ENCODE results near the gene BLOC1S1. TPM values are rescaled to one million over a fixed set of nuclear protein-coding genes. Genes with fewer than 3 reads are reported as not detected.
"Not testable (repeated sequence)": the region's sequence is repeated elsewhere in the genome, so short reads cannot be mapped to it uniquely, and the experiment has no call there.

The BLOC1S1 gene
- total RNA-seq, 2 donors from 2014 or later, result 41.1 to 42.0 TPM

- ATAC-seq (peak; percentile 69), DNase-seq (peak; percentile 53 to 71 (median 68))
- Mint-ChIP-seq H3K4me1 (peaks cover 56% of the 10 kb centered on the region), H3K4me3 (peak within 1 kb of the TSS; percentile 97), H3K27ac (peak within 1 kb of the TSS; percentile 90), H3K36me3 (ENCODE audit: low read depth) (peaks cover 3% of the 10 kb centered on the region), H3K27me3 (no peaks in the 10 kb centered on the region)
- H3K9me3 ChIP-seq (ENCODE audit: control insufficient read depth, low read length, poor library complexity, severe bottlenecking), result no peaks in the 10 kb centered on the region
These were observed 27.0 kb downstream of the BLOC1S1 start, which contains the start of gene GDF11 for GRCh38 chr12:55742719-55743405. GDF11 (plus strand) TSS chr12:55743122; CDS start chr12:55743317, 195 bp downstream.

- Mint-ChIP-seq H3K4me1 (peaks cover 52% of the 10 kb centered on the region), H3K36me3 (ENCODE audit: low read depth) (peaks cover 3% of the 10 kb centered on the region), H3K27me3 (no peaks in the 10 kb centered on the region), H3K27ac (peak overlapping the region; percentile 90), H3K4me3 (peak overlapping the region; percentile 94)
- DNase-seq (peak in 1 of 3 donors; percentile 37), ATAC-seq (peak; percentile 65)
- H3K9me3 ChIP-seq (ENCODE audit: control insufficient read depth, low read length, poor library complexity, severe bottlenecking), result no peaks in the 10 kb centered on the region
These were observed 27.8 kb downstream of the BLOC1S1 start for GRCh38 chr12:55743406-55744339.

- peak overlapping the region; percentile 90 for H3K27ac Mint-ChIP-seq
- H3K9me3 ChIP-seq (ENCODE audit: control insufficient read depth, low read length, poor library complexity, severe bottlenecking), result no peaks in the 10 kb centered on the region
- no peaks in the 10 kb centered on the region for H3K27me3 Mint-ChIP-seq
- ATAC-seq (no peak), DNase-seq (no peak)
- peaks cover 55% of the 10 kb centered on the region for H3K4me1 Mint-ChIP-seq
- peak overlapping the region; percentile 94 for H3K4me3 Mint-ChIP-seq
- H3K36me3 Mint-ChIP-seq (ENCODE audit: low read depth), result peaks cover 3% of the 10 kb centered on the region
These were observed 28.6 kb downstream of the BLOC1S1 start for GRCh38 chr12:55744340-55745030.

- Mint-ChIP-seq H3K4me1 (peaks cover 58% of the 10 kb centered on the region), H3K27me3 (no peaks in the 10 kb centered on the region), H3K27ac (peak overlapping the region; percentile 90), H3K36me3 (ENCODE audit: low read depth) (peaks cover 5% of the 10 kb centered on the region), H3K4me3 (peak overlapping the region; percentile 94)
- DNase-seq, result no peak
- no peaks in the 10 kb centered on the region for H3K9me3 ChIP-seq (ENCODE audit: control insufficient read depth, low read length, poor library complexity, severe bottlenecking)
- no peak for ATAC-seq
These were observed 29.7 kb downstream of the BLOC1S1 start for GRCh38 chr12:55745361-55746173.

GRCh38 chr12:55746174-55746912, 30.5 kb downstream of the BLOC1S1 start:
- DNase-seq, result no peak
- Mint-ChIP-seq H3K4me3 (peak overlapping the region; percentile 73), H3K36me3 (ENCODE audit: low read depth) (peaks cover 5% of the 10 kb centered on the region), H3K27ac (peak overlapping the region; percentile 86), H3K4me1 (peaks cover 58% of the 10 kb centered on the region), H3K27me3 (no peaks in the 10 kb centered on the region)
- no peaks in the 10 kb centered on the region for H3K9me3 ChIP-seq (ENCODE audit: control insufficient read depth, low read length, poor library complexity, severe bottlenecking)
- no peak for ATAC-seq

- DNase-seq (no peak), ATAC-seq (no peak)
- peak overlapping the region; percentile 86 for H3K27ac Mint-ChIP-seq
- H3K4me3 Mint-ChIP-seq, result no peak overlapping the region
- H3K27me3 Mint-ChIP-seq, result no peaks in the 10 kb centered on the region
- H3K9me3 ChIP-seq (ENCODE audit: control insufficient read depth, low read length, poor library complexity, severe bottlenecking), result no peaks in the 10 kb centered on the region
- peaks cover 56% of the 10 kb centered on the region for H3K4me1 Mint-ChIP-seq
- H3K36me3 Mint-ChIP-seq (ENCODE audit: low read depth), result peaks cover 5% of the 10 kb centered on the region
These were observed 31.0 kb downstream of the BLOC1S1 start for GRCh38 chr12:55746913-55747231.

- H3K36me3 Mint-ChIP-seq (ENCODE audit: low read depth), result peaks cover 3% of the 10 kb centered on the region
- H3K27ac Mint-ChIP-seq, result peak overlapping the region; percentile 86
- H3K4me1 Mint-ChIP-seq, result peaks cover 47% of the 10 kb centered on the region
- H3K9me3 ChIP-seq (ENCODE audit: control insufficient read depth, low read length, poor library complexity, severe bottlenecking), result no peaks in the 10 kb centered on the region
- no peak for DNase-seq
- no peak overlapping the region for H3K4me3 Mint-ChIP-seq
- no peak for ATAC-seq
- H3K27me3 Mint-ChIP-seq, result no peaks in the 10 kb centered on the region
These were observed 32.6 kb downstream of the BLOC1S1 start for GRCh38 chr12:55748230-55748993.

GRCh38 chr12:55755246-55755645, 39.4 kb downstream of the BLOC1S1 start:
- no peaks in the 10 kb centered on the region for H3K9me3 ChIP-seq (ENCODE audit: control insufficient read depth, low read length, poor library complexity, severe bottlenecking)
- no peaks in the 10 kb centered on the region for H3K27me3 Mint-ChIP-seq
- ATAC-seq, result no peak
- H3K27ac Mint-ChIP-seq, result peak overlapping the region; percentile 77
- DNase-seq, result no peak
- peaks cover 3% of the 10 kb centered on the region for H3K36me3 Mint-ChIP-seq (ENCODE audit: low read depth)
- peaks cover 12% of the 10 kb centered on the region for H3K4me1 Mint-ChIP-seq
- no peak overlapping the region for H3K4me3 Mint-ChIP-seq

GRCh38 chr12:55757701-55758100, 41.9 kb downstream of the BLOC1S1 start:
- Mint-ChIP-seq H3K36me3 (ENCODE audit: low read depth) (peaks cover 6% of the 10 kb centered on the region), H3K4me3 (no peak overlapping the region), H3K27ac (no peak overlapping the region), H3K4me1 (peaks cover 19% of the 10 kb centered on the region), H3K27me3 (no peaks in the 10 kb centered on the region)
- DNase-seq, result no peak
- H3K9me3 ChIP-seq (ENCODE audit: control insufficient read depth, low read length, poor library complexity, severe bottlenecking), result no peaks in the 10 kb centered on the region
- ATAC-seq, result no peak

- not testable (repeated sequence) for H3K27me3 Mint-ChIP-seq; H3K4me3 Mint-ChIP-seq; H3K9me3 ChIP-seq (ENCODE audit: control insufficient read depth, low read length, poor library complexity, severe bottlenecking); ATAC-seq; H3K36me3 Mint-ChIP-seq (ENCODE audit: low read depth); DNase-seq; H3K27ac Mint-ChIP-seq
- peaks cover 19% of the 10 kb centered on the region for H3K4me1 Mint-ChIP-seq
These were observed 42.7 kb downstream of the BLOC1S1 start for GRCh38 chr12:55758575-55758974.

GRCh38 chr12:55760663-55761062, 44.8 kb downstream of the BLOC1S1 start:
- H3K27me3 Mint-ChIP-seq, result no peaks in the 10 kb centered on the region
- ATAC-seq (no peak), DNase-seq (no peak)
- H3K27ac Mint-ChIP-seq, result no peak overlapping the region
- H3K36me3 Mint-ChIP-seq (ENCODE audit: low read depth), result peaks cover 6% of the 10 kb centered on the region
- H3K4me1 Mint-ChIP-seq, result peaks cover 14% of the 10 kb centered on the region
- H3K4me3 Mint-ChIP-seq, result no peak overlapping the region
- no peaks in the 10 kb centered on the region for H3K9me3 ChIP-seq (ENCODE audit: control insufficient read depth, low read length, poor library complexity, severe bottlenecking)

Data from T-helper 17 cell (primary cell).